WTC11 (cell line): ENCODE data around the gene BAIAP3.

ENCODE experiments used
- CBFB ChIP-seq: sonication (generic); formaldehyde crosslinking; IDR thresholded peaks from 2 replicates; pipeline ENCODE4 v1.8.1; 2022; ENCODE audit warnings: mild to moderate bottlenecking, low read depth, missing genetic modification reagents
- CTCF ChIP-seq: fragments of 200-600 bp; IDR thresholded peaks from 2 replicates; pipeline ENCODE4 v1.8.0; 2022; ENCODE audit warnings: antibody characterized with exemption
- E2F4 ChIP-seq: sonication (generic); formaldehyde crosslinking; IDR thresholded peaks from 2 replicates; pipeline ENCODE4 v1.8.1; 2022; ENCODE audit warnings: low read depth, mild to moderate bottlenecking, moderate library complexity, missing genetic modification reagents, borderline replicate concordance
- ELF4 ChIP-seq: sonication (generic); formaldehyde crosslinking; IDR thresholded peaks from 2 replicates; pipeline ENCODE4 v1.8.1; 2022; ENCODE audit warnings: low read depth, mild to moderate bottlenecking, moderate library complexity, missing genetic modification reagents
- FOXP1 ChIP-seq: sonication (generic); formaldehyde crosslinking; IDR thresholded peaks from 2 replicates; pipeline ENCODE4 v1.8.0; 2022; ENCODE audit warnings: missing genetic modification reagents, mild to moderate bottlenecking, moderate library complexity, borderline replicate concordance
- SP1 ChIP-seq: sonication (generic); formaldehyde crosslinking; conservative IDR thresholded peaks from 2 replicates; pipeline ENCODE4 v1.8.1; 2022; ENCODE audit warnings: missing genetic modification reagents
- ZBTB21 ChIP-seq: sonication (generic); formaldehyde crosslinking; IDR thresholded peaks from 2 replicates; pipeline ENCODE4 v1.8.1; 2023; ENCODE audit warnings: mild to moderate bottlenecking, missing genetic modification reagents, borderline replicate concordance
- ZNF416 ChIP-seq: fragments of 250-450 bp; sonication (Bioruptor Pico); IDR thresholded peaks from 2 replicates; pipeline ENCODE4 v1.9.0; 2021; ENCODE audit warnings: mild to moderate bottlenecking, inconsistent platforms
- TF ChIP-seq, protein P1 (sequence below): sonication (generic); formaldehyde crosslinking; IDR thresholded peaks from 2 replicates; pipeline ENCODE4 v1.8.0; 2022; ENCODE audit warnings: mild to moderate bottlenecking, missing genetic modification reagents

DNA sequence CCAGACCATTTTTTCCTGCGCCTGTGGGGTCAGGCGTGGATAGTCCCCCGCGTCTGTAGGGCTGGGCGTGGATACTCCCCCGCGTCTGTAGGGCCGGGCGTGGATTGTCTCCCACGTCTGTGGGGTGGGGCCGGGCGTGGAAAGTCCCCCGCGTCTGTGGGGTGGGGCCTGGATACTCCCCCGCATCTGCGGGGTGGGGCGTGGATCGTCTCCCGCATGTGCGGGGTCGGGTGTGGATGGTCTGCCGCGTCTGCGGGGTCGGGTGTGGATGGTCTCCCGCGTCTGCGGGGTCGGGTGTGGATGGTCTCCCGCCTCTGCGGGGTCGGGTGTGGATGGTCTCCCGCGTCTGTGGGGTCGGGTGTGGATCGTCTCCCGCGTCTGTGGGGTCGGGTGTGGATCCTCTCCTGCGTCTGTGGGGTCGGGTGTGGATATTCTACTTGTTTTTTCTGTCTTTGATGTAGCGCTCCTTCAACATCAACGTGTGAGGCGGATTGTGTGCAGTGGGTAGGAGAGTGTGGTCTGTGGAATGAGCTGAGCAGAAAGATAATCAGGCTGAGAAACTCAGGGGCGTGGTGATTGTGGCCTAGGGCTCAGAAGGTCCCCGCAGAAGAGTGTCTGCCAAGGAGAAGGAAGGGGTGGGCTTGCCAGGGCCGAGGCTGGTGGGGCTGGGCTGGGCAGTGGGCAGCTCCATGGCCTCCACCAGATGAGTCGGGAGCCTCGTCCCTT, 21.5 kb downstream of the BAIAP3 start:
- TF ChIP-seq ZBTB21 (CRISPR knock-in tag) = no peak
- no peak for TF ChIP-seq CTCF
- TF ChIP-seq, protein P1, sequence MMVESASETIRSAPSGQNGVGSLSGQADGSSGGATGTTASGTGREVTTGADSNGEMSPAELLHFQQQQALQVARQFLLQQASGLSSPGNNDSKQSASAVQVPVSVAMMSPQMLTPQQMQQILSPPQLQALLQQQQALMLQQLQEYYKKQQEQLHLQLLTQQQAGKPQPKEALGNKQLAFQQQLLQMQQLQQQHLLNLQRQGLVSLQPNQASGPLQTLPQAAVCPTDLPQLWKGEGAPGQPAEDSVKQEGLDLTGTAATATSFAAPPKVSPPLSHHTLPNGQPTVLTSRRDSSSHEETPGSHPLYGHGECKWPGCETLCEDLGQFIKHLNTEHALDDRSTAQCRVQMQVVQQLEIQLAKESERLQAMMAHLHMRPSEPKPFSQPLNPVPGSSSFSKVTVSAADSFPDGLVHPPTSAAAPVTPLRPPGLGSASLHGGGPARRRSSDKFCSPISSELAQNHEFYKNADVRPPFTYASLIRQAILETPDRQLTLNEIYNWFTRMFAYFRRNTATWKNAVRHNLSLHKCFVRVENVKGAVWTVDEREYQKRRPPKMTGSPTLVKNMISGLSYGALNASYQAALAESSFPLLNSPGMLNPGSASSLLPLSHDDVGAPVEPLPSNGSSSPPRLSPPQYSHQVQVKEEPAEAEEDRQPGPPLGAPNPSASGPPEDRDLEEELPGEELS (CRISPR knock-in tag) = no peak
- TF ChIP-seq E2F4 = no peak
- no peak for TF ChIP-seq FOXP1 (CRISPR knock-in tag)
- TF ChIP-seq CBFB (CRISPR knock-in tag) = no peak
- no peak for TF ChIP-seq ZNF416 (CRISPR knock-in tag)
- TF ChIP-seq ELF4 (CRISPR knock-in tag) = no peak
- no peak for TF ChIP-seq SP1 (CRISPR knock-in tag)
